D341Med (cell line): ENCODE data around the gene SYTL5.

Experiments
- DNase-seq: peaks from one replicate; pipeline ENCODE4 v3.0.0; 2012; ENCODE audit warnings: low spot score

The SYTL5 gene

DNA sequence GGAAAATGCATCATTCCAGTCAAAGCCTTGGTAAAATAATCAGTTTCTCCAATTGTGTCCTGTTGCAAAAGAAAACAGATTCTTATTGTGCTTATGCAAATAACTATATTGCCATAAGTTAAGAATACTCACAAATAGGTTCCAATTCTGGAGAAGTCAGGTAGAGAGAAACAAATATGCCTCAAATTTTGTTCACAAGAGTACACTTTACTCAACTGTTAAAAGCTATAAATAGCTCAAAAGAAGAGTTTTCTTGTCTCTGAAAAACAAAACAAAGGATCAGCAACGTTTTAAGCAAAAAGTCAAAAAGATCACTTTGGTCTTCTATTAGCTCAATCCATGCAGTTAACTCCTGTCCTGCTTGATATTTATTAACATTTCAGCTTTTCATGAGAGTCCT is 21.9 kb downstream of the SYTL5 start:
- DNase-seq, result no peak

DNA sequence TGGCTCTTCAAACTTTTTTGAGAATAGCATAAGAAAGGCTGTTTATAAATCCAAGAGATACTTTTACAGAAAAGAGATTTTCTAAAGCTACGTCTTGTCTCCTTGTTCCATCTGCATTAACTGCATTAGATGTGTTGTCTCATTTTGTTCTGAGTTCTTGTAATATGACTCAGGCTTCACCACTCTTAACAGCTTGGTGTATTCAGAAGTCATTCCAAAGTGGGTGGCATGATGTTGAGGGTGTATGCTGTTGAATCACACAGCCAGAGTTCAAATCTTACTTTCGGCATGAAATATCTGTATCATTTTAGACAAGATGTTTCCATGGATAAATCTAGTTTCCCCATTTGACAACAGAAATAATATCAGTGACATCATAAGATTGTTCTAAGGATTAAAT is 30.1 kb downstream of the SYTL5 start:
- DNase-seq, result no peak

DNA sequence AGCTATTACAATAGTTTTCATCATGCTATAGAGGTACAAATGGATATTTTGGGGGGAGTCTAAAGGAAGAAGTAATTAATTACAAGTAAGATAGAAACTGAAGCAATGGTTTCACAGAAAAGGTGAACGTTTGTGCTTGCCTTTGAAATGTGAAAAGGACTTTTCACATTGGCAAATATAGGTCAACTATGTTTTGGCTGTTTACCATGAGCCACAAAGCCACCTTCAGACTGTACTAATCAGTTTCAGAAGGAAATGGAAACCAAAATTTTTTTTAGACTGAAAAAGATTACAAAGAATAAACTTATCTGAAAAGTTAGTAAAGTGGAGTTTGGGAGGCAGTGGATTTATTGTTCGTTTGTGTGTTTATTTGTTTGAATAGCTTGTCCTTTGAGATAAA is 32.1 kb downstream of the SYTL5 start:
- no peak for DNase-seq

DNA sequence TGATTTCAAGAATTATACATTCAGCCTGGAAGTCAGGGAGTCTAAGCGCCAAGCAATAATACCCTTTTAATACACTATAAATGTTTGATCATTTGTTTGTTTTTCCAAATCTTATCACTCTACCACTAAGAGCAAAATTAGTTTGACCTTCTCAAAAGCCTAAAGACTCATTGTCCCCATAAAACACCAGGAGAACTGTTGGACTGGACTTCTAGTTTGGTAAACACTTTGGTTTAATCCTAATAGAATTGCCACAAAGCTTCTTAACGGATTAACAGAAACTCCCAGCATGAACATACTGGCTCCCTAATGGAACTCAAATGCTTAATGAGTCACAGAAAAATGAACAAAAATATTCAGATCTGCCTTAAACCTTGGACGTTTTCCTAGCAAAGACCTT is 34.9 kb downstream of the SYTL5 start:
- DNase-seq, result peak; percentile 29

- no peak for DNase-seq
These were observed 38.3 kb downstream of the SYTL5 start for GRCh38 chrX:38044701-38045100.

GRCh38 chrX:38045538-38046096 is 39.3 kb downstream of the SYTL5 start:
- no peak for DNase-seq

DNA sequence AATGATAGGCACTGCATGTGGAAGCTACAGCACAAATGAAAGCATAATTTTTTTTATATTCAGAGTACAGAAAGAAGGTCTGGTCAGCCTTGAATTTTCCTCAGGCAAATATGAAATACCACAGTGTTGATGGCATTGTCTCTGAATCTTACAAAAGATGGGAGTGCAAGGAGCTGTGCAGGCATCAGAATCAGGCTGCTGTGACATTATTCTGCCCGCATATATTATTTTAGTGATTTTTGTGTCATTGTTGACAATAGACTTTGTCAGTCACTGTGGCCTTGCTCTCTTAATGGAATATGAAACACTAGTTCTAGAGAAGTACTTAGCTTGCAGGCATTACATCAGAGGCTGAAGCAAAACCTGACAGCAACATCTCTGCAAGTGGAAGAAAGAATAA is 42.5 kb downstream of the SYTL5 start:
- no peak for DNase-seq

- no peak for DNase-seq
These were observed 44.5 kb downstream of the SYTL5 start for GRCh38 chrX:38050806-38051205.

DNA sequence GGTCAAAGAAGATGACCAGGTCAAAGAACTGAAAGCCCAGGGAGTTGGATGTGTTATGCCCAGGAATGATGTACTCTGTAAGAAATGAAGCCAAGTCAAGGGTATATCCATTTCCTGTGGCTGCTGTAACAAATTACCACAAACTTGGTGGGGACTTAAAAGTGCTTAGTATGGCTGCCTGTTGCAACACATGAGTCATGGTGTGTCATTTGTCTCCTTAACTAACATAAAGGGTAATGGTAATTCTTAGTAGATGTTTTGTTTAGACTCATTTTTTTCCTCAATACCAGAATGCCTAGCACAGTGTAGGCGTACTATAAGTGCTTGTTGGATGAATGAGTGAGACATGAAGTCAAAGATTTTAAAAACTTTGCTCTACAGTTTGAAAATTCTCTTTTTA is 45.7 kb downstream of the SYTL5 start:
- DNase-seq, result no peak

GRCh38 chrX:38055170-38055847 is 49.0 kb downstream of the SYTL5 start:
- DNase-seq, result no peak

DNA sequence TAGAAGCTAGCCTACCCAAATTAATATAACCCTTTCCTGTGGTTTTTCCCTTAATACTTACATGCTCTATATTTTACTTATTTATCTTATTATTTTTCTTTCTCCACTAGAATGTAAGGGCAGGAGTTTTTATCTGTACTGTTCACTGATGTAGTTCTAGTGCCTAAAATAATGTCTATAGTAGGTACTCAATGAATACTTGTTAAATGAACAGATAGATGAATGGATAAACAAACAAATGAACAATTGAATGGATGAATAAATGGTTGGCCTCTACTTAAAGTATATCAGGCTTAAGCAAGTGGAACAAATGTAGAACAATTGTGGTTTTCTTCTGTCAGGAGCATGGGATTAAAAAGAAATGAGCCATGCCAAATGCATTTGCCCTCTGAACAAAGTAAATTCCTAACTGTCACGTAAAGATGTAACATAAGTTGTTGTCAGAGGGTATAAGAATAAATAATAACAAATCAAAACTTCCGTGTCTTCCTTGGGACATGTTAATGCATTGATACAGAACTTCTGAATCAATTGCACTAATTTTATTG is 54.1 kb downstream of the SYTL5 start:
- no peak for DNase-seq

DNA sequence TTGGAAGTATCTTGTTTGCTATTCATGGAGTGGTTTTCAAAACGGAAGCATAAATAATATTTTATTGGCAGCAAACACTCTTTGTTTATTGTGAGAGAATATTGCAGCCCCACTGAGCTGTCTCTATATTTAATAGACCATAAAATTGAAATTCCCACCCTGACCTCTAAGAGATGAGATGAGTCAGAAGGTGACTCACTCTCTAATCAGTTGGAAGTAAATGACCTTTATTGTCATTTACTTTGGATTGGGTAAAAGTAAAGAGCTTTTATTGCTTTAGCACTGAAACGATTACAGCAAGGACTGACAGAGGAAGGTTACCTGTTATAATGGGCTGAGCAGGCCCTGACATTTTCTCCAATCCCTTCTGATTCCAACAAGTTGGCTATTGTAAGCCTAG is 55.0 kb downstream of the SYTL5 start:
- no peak for DNase-seq

DNA sequence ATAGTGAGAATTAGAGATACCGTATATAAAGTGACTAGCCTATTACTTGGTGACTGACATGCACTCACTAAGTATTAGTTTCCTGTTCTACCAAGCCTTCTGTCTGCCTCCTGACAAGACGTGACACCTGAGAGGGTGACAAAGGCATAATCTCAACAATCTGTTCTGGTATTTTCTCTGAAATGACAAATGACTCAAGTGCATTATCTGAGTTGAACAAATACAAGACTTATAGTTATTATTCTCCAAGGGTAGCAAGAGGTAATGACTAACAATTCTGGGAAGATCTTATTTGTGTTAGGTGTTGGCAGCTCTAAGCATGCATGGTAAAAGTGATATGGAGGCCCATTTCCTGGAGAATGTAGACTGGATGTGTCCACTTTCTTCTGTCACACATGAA is 60.6 kb downstream of the SYTL5 start:
- DNase-seq, result no peak

DNA sequence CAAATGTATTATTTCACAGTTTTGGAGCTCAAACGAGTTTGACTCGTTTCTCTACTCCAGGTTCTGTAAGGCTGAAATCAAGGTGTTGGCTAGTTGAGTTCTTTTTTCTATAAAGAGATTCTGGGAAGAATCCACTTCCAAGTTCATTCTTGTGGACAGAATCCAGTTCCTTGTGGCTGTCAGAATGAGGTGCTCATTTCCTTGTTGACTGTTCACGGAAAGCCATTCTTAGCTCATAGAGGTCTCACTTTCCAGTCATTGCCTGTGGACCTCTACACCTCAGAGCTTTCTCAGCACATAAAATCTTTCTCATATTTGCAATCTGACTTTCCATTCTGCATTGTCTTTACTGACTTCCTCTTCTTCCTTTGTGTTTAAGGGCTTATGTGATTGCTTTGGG is 62.9 kb downstream of the SYTL5 start:
- DNase-seq, result no peak

- no peak for DNase-seq
These were observed 63.6 kb downstream of the SYTL5 start for GRCh38 chrX:38069991-38070390.

- DNase-seq, result no peak
These were observed 73.1 kb downstream of the SYTL5 start for GRCh38 chrX:38079463-38079862.

GRCh38 chrX:38080808-38081207 is 74.5 kb downstream of the SYTL5 start:
- no peak for DNase-seq

DNA sequence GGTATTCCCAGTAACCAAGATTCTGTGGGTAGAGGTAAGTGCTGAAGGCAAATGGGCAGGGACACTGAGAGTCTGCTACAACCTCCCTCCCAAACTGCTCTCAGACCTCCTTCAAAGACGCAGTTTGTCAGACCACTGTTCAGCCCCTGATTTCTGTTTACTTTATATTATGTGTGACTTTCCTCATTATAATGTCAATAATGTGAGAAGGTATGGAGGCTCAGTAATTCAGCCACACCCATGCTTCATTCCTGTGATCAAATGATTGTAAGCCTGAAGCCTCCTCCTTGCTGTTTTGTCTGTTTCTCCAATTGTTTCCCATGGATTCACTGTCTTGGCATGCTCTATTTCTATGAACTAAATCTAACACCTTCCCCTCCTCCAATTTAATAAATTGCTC is 75.6 kb downstream of the SYTL5 start:
- no peak for DNase-seq

- DNase-seq, result no peak
These were observed 76.0 kb downstream of the SYTL5 start for GRCh38 chrX:38082309-38082708.

DNA sequence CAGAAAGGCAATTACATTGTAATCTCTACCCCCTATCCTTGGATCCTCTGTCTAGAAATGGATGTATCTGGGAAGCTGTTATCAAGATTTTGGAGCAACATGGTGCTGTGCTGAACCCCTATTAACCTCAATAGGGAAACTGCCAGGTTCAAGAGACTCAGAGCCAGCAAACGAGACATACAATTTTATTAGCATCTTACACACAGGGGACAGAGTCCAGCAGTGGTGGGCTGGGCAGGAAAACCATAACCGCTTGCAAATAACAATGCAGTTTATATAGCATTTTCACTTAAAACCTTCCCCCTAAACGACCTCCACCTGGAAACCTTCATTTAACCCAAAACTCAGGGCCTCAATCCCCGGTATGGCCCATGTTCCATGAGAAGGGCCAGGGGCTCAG is 79.5 kb downstream of the SYTL5 start:
- no peak for DNase-seq

- no peak for DNase-seq
These were observed 80.3 kb downstream of the SYTL5 start for GRCh38 chrX:38086451-38087215.

DNA sequence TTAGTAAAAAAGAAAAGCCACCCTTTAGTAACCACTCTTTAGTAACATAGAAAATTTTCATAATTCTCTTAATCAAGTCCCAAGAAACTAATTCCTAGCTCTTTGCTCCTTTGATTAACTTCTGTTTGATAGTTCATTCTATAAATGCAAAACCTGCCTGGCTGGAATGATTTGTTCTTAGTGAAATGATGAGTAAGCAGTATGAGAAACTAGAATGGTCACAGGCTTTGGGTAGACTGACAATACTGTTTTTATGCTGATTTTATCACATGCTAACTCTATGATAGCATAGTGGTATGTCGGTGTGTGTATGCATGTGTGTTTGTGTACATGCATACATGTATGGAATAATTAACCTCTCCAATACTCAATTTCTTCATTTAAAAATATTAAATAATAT is 81.2 kb downstream of the SYTL5 start:
- no peak for DNase-seq
